ENCODE results near the gene TAOK2.

GRCh38 chr16:29996766-29997250, 23.1 kb downstream of the TAOK2 start:
- TF ChIP-seq CTCF (IDR thresholded peaks at IDR 0.05; ENCODE audit: low read depth, low read length): no peak
- TF ChIP-seq POLR2A (IDR thresholded peaks at IDR 0.05; ENCODE audit: extremely low read depth, insufficient read length): no peak
- no peak for TF ChIP-seq MAX (IDR thresholded peaks at IDR 0.05; ENCODE audit: low read depth, low read length)
- no peak for TF ChIP-seq MYC (IDR thresholded peaks at IDR 0.05; ENCODE audit: low read depth, low read length)

All from NB4 (cell line).